Measurements from ENCODE around the gene ROPN1L.

The ROPN1L gene

DNA sequence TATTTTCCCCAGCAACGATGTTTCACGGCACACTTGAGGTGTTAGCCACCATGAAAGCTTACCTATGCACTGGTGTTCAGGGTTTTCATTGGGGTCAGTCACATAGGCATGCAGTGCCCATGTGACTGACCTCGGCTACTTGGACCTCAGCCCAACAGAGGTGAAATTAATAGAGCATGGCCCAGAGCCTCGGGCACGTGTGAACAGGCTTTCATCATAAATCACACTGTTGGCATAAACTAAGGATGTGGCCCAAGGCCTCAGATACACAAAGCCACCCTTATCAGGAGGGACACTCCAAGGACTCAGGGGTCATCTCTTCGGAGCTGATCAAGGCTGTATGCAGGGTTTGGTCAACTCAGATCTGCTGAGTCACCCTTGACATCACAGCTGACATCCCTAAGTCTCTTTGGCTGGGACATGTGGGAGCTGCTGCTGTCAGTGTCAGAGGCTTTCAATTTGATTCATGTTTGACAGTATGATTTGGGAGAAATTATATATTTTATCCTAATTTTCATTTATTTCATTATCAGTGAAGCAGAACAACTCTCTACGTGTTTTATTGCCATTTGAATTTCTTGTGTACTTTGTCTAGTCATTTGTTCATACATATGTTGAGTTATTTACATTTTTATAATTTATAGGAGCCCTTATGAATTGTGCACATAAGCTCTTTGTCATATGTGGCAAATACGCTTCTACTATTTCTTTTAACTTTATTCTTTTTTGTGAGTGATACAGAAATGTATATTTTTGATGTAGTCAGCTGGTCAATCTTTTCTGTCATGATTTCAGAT, 62.5 kb downstream of the ROPN1L start:
- peaks cover 0 to 8% (median 0%) of the 10 kb centered on the region in 3 experiments for H3K27me3 ChIP-seq (ENCODE audit: control insufficient read depth in 3 of 3, insufficient read depth in 3 of 3, low read depth in 1 of 3, low read length in 3 of 3)
- no peak overlapping the region for H3K4me2 ChIP-seq (ENCODE audit: insufficient read depth, low read length, poor library complexity, severe bottlenecking)
- H3K4me3 ChIP-seq (ENCODE audit: low read length in 2 of 2), result peak overlapping the region in 1 of 2 donors; percentile 7
- H3K27ac ChIP-seq (replicated peaks; ENCODE audit: low read length), result no peak overlapping the region
- no peaks in the 10 kb centered on the region for H3K79me1 ChIP-seq (ENCODE audit: low read depth, low read length)
- no peaks in the 10 kb centered on the region for H3K36me3 ChIP-seq (replicated peaks in 1 of 2; ENCODE audit: control insufficient read depth in 2 of 2, insufficient read depth in 2 of 2, low read length in 2 of 2)
- no peak overlapping the region for H3K14ac ChIP-seq (ENCODE audit: low read length)
- H3K23ac ChIP-seq (ENCODE audit: low read depth, low read length, poor library complexity), result no peak overlapping the region
- H2AK5ac ChIP-seq (ENCODE audit: low read depth, low read length), result no peak overlapping the region
- H3K9ac ChIP-seq (ENCODE audit: low read depth, low read length, poor library complexity), result no peak overlapping the region
- no peak overlapping the region for H2BK15ac ChIP-seq (ENCODE audit: low read length)
- WGBS, 2 donors (ENCODE audit: extremely low coverage in 2 of 2, insufficient read length in 2 of 2, insufficient replicate concordance in 1 of 2), result no CpG with 5 or more reads among the region's 8 CpGs
- H2BK12ac ChIP-seq (ENCODE audit: low read length), result no peak overlapping the region
- H3K18ac ChIP-seq (ENCODE audit: low read length), result no peak overlapping the region
- H3K9me3 ChIP-seq (replicated peaks in 1 of 2; ENCODE audit: control insufficient read depth in 2 of 2, insufficient read depth in 1 of 2, low read depth in 1 of 2, low read length in 2 of 2), result no peaks in the 10 kb centered on the region
- no peak overlapping the region for H2BK5ac ChIP-seq (ENCODE audit: low read length)
- H3K4ac ChIP-seq (ENCODE audit: low read length), result no peak overlapping the region
- no peak for DNase-seq (ENCODE audit: low spot score)
- H4K8ac ChIP-seq (ENCODE audit: low read depth, low read length), result no peak overlapping the region
- H2BK120ac ChIP-seq (ENCODE audit: low read depth, low read length), result no peak overlapping the region
- H4K91ac ChIP-seq (ENCODE audit: low read depth, low read length, poor library complexity), result no peak overlapping the region
- no peak overlapping the region for H2AFZ ChIP-seq (ENCODE audit: low read length)
- peaks cover 5 to 11% of the 10 kb centered on the region in 2 donors for H3K4me1 ChIP-seq (ENCODE audit: control insufficient read depth in 2 of 2, insufficient read depth in 1 of 2, low read depth in 1 of 2, low read length in 2 of 2)

DNA sequence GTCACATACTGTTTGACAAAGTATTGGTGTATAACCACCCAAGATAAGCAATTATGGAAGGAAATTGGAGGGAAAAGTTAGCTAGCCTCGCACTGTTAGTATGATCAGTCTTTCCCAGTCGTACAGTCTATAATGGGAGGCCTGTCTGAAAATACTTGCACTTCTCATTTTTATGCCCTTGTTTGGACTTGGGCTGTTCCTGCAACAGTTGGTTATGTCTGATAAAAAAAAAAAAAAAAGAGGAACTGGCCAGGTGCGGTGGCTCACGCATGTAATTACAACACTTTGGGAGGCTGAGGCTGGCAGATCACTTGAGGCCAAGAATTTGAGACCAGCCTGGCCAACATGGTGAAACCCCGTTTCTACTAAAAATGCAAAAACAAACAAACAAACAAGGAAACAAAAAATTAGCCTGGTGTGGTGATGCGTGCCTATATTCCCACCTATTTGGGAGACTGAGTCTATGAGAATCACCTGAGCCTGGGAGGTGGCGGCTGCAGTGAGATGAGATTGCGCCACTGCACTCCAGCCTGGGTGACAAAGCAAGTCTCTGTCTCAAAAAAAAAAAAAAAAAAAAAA, 63.9 kb downstream of the ROPN1L start:
- Histone ChIP-seq H2AFZ (ENCODE audit: low read length) (no peak overlapping the region), H3K27me3 (ENCODE audit: control insufficient read depth in 3 of 3, insufficient read depth in 3 of 3, low read depth in 1 of 3, low read length in 3 of 3) (peaks cover 0 to 8% (median 0%) of the 10 kb centered on the region in 3 experiments), H4K91ac (ENCODE audit: low read depth, low read length, poor library complexity) (no peak overlapping the region), H2BK15ac (ENCODE audit: low read length) (no peak overlapping the region), H3K4ac (ENCODE audit: low read length) (no peak overlapping the region), H2AK5ac (ENCODE audit: low read depth, low read length) (no peak overlapping the region), H3K4me1 (ENCODE audit: control insufficient read depth in 2 of 2, insufficient read depth in 1 of 2, low read depth in 1 of 2, low read length in 2 of 2) (peaks cover 5 to 11% of the 10 kb centered on the region in 2 donors), H3K27ac (replicated peaks; ENCODE audit: low read length) (no peak overlapping the region), H2BK12ac (ENCODE audit: low read length) (no peak overlapping the region), H3K18ac (ENCODE audit: low read length) (no peak overlapping the region), H3K79me1 (ENCODE audit: low read depth, low read length) (no peaks in the 10 kb centered on the region), H2BK5ac (ENCODE audit: low read length) (no peak overlapping the region), H2BK120ac (ENCODE audit: low read depth, low read length) (no peak overlapping the region), H4K8ac (ENCODE audit: low read depth, low read length) (no peak overlapping the region), H3K9ac (ENCODE audit: low read depth, low read length, poor library complexity) (no peak overlapping the region), H3K14ac (ENCODE audit: low read length) (no peak overlapping the region), H3K36me3 (replicated peaks in 1 of 2; ENCODE audit: control insufficient read depth in 2 of 2, insufficient read depth in 2 of 2, low read length in 2 of 2) (no peaks in the 10 kb centered on the region), H3K9me3 (replicated peaks in 1 of 2; ENCODE audit: control insufficient read depth in 2 of 2, insufficient read depth in 1 of 2, low read depth in 1 of 2, low read length in 2 of 2) (no peaks in the 10 kb centered on the region), H3K4me3 (ENCODE audit: low read length in 2 of 2) (no peak overlapping the region), H3K23ac (ENCODE audit: low read depth, low read length, poor library complexity) (no peak overlapping the region), H3K4me2 (ENCODE audit: insufficient read depth, low read length, poor library complexity, severe bottlenecking) (no peak overlapping the region)
- no CpG with 5 or more reads among the region's 8 CpGs for WGBS, 2 donors (ENCODE audit: extremely low coverage in 2 of 2, insufficient read length in 2 of 2, insufficient replicate concordance in 1 of 2)
- DNase-seq (ENCODE audit: low spot score), result no peak

DNA sequence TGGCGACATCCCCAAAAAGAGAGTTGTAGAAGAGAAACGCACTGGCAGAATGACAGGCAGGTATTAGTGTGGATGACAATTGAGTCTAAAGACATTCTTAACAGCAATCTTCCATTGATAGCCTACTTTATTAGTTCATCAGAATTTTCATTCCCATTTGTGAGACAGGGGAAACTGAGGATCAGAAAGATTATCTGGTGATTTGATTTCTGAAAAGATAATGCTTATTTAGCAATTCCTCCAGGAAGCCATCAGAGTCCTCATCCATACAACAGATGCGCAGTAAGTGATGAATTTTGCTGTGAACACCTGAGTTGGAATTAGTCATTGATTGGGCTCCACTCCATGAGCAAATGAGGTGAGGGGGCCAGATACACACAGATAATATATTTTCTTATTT, 64.9 kb downstream of the ROPN1L start:
- DNase-seq (ENCODE audit: low spot score), result no peak
- Histone ChIP-seq H2BK5ac (ENCODE audit: low read length) (no peak overlapping the region), H3K9ac (ENCODE audit: low read depth, low read length, poor library complexity) (no peak overlapping the region), H3K36me3 (replicated peaks in 1 of 2; ENCODE audit: control insufficient read depth in 2 of 2, insufficient read depth in 2 of 2, low read length in 2 of 2) (no peaks in the 10 kb centered on the region), H2BK12ac (ENCODE audit: low read length) (no peak overlapping the region), H4K8ac (ENCODE audit: low read depth, low read length) (no peak overlapping the region), H3K14ac (ENCODE audit: low read length) (no peak overlapping the region), H3K4ac (ENCODE audit: low read length) (no peak overlapping the region), H3K23ac (ENCODE audit: low read depth, low read length, poor library complexity) (no peak overlapping the region), H3K27me3 (ENCODE audit: control insufficient read depth in 3 of 3, insufficient read depth in 3 of 3, low read depth in 1 of 3, low read length in 3 of 3) (peaks cover 0 to 8% (median 0%) of the 10 kb centered on the region in 3 experiments), H3K18ac (ENCODE audit: low read length) (no peak overlapping the region), H3K4me3 (ENCODE audit: low read length in 2 of 2) (no peak overlapping the region), H2AK5ac (ENCODE audit: low read depth, low read length) (no peak overlapping the region), H2BK15ac (ENCODE audit: low read length) (no peak overlapping the region), H3K4me2 (ENCODE audit: insufficient read depth, low read length, poor library complexity, severe bottlenecking) (no peak overlapping the region), H3K79me1 (ENCODE audit: low read depth, low read length) (no peaks in the 10 kb centered on the region), H3K9me3 (replicated peaks in 1 of 2; ENCODE audit: control insufficient read depth in 2 of 2, insufficient read depth in 1 of 2, low read depth in 1 of 2, low read length in 2 of 2) (peaks cover 0 to 1% of the 10 kb centered on the region in 2 donors), H3K4me1 (ENCODE audit: control insufficient read depth in 2 of 2, insufficient read depth in 1 of 2, low read depth in 1 of 2, low read length in 2 of 2) (peaks cover 4 to 11% of the 10 kb centered on the region in 2 donors), H4K91ac (ENCODE audit: low read depth, low read length, poor library complexity) (no peak overlapping the region), H2AFZ (ENCODE audit: low read length) (no peak overlapping the region), H2BK120ac (ENCODE audit: low read depth, low read length) (no peak overlapping the region), H3K27ac (replicated peaks; ENCODE audit: low read length) (no peak overlapping the region)
- no CpG with 5 or more reads among the region's 3 CpGs for WGBS, 2 donors (ENCODE audit: extremely low coverage in 2 of 2, insufficient read length in 2 of 2, insufficient replicate concordance in 1 of 2)

DNA sequence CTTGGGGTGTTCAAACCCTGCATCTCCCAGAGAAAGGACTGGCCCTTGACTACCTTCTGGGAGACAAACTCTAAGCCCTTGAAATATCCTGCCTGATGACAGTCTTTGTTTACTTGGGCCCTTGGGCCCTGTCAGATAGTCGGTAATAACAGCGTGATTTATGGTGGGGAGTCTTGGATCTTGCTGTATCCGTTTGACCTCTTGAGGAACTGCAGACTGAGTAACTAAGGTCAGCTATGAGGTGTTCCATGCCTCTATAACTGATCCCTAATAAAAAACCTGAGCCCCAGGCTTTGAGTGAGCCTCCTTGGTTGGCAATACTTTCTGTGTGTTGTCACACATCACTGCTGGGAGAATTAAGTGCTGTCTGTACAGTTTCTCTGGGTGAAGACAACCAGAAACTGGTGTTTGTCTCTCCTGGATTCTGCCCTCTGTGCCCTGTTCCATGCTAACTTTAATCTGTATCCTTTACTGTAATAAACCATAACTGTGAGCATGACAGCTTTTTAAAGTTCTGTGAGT, 66.0 kb downstream of the ROPN1L start:
- Histone ChIP-seq H3K36me3 (replicated peaks in 1 of 2; ENCODE audit: control insufficient read depth in 2 of 2, insufficient read depth in 2 of 2, low read length in 2 of 2) (no peaks in the 10 kb centered on the region), H2AK5ac (ENCODE audit: low read depth, low read length) (no peak overlapping the region), H3K4me1 (ENCODE audit: control insufficient read depth in 2 of 2, insufficient read depth in 1 of 2, low read depth in 1 of 2, low read length in 2 of 2) (peaks cover 3 to 7% of the 10 kb centered on the region in 2 donors), H2AFZ (ENCODE audit: low read length) (no peak overlapping the region), H4K91ac (ENCODE audit: low read depth, low read length, poor library complexity) (no peak overlapping the region), H3K27ac (replicated peaks; ENCODE audit: low read length) (no peak overlapping the region), H3K9me3 (replicated peaks in 1 of 2; ENCODE audit: control insufficient read depth in 2 of 2, insufficient read depth in 1 of 2, low read depth in 1 of 2, low read length in 2 of 2) (peaks cover 0 to 1% of the 10 kb centered on the region in 2 donors), H3K14ac (ENCODE audit: low read length) (no peak overlapping the region), H3K23ac (ENCODE audit: low read depth, low read length, poor library complexity) (no peak overlapping the region), H3K27me3 (ENCODE audit: control insufficient read depth in 3 of 3, insufficient read depth in 3 of 3, low read depth in 1 of 3, low read length in 3 of 3) (peaks cover 0 to 8% (median 0%) of the 10 kb centered on the region in 3 experiments), H3K18ac (ENCODE audit: low read length) (no peak overlapping the region), H3K79me1 (ENCODE audit: low read depth, low read length) (no peaks in the 10 kb centered on the region), H3K9ac (ENCODE audit: low read depth, low read length, poor library complexity) (no peak overlapping the region), H2BK15ac (ENCODE audit: low read length) (no peak overlapping the region), H2BK5ac (ENCODE audit: low read length) (no peak overlapping the region), H3K4me3 (ENCODE audit: low read length in 2 of 2) (no peak overlapping the region), H3K4ac (ENCODE audit: low read length) (no peak overlapping the region), H4K8ac (ENCODE audit: low read depth, low read length) (no peak overlapping the region), H2BK120ac (ENCODE audit: low read depth, low read length) (no peak overlapping the region), H3K4me2 (ENCODE audit: insufficient read depth, low read length, poor library complexity, severe bottlenecking) (no peak overlapping the region), H2BK12ac (ENCODE audit: low read length) (no peak overlapping the region)
- WGBS, 2 donors (ENCODE audit: extremely low coverage in 2 of 2, insufficient read length in 2 of 2, insufficient replicate concordance in 1 of 2), result no CpG with 5 or more reads among the region's 3 CpGs
- no peak for DNase-seq (ENCODE audit: low spot score)
